ENCODE results near the gene CGB7.

Gene CGB7

DNA sequence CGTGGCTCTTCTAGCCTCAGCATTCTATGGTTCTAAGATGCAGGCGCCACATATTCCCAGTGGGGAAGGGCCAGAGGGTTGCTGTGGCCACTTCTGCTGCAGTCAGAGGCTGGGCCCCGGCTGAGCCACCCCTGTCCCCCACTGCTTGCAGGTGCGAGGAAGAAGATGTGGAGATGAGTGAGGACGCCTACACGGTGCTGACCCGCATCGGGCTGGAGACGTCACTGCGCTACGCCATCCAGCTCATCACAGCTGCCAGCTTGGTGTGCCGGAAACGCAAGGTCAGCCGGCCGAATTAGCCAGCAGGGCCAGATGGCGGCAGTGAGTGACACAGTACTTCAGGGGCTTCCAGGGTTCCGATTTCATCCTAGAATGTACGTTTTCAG is 42.7 kb downstream of the CGB7 start:
- no peak for DNase-seq

DNA sequence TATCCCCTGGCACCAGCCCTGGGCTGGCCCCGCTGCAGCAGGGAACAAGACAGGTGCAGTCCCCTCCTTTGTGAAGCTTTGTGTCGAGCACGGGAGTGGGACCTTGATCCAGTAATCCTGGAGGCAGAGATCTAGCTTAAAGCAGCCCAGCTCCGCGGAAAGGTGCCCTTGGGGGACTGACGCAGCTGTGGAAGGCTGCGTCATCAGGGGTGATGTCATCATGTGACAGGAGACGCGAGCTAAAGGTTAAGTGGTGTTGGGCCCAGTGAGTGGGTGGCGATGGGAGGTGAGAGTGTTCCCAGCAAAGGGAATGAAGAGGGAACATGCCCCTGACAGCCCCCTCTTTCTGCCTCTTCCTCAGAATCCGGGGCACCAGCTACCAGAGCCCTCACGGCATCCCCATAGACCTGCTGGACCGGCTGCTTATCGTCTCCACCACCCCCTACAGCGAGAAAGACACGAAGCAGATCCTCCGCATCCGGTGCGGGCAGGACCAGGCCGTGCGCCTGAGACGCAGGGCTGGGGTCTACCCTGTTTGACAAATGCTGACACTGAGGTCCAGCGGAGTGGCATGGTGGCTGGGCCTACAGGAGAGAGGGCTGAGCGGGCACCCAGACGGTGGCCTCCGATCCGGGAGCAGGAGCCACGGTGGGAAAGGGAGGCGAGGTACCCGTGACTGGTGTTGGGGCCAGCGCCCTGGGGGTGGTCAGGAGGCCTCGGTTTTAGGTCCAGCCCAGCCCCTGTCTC is 43.3 kb downstream of the CGB7 start:
- no peak for DNase-seq

DNA sequence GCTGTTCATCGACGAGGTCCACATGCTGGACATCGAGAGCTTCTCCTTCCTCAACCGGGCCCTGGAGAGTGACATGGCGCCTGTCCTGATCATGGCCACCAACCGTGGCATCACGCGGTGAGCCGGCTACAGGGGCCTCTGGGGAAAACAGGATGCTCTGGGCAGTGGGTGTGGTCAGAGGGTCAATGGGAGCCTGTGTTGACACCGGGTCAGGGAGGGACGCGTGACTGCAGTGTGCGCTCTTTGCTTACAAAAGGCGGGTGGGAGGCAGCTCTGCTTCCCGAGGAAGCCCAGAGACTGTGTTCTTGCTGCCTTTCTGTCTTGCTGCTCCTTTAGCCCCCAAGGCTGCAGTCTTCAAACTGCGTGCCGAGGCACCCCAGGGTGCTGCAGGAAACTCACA is 46.4 kb downstream of the CGB7 start:
- DNase-seq, result no peak

DNA sequence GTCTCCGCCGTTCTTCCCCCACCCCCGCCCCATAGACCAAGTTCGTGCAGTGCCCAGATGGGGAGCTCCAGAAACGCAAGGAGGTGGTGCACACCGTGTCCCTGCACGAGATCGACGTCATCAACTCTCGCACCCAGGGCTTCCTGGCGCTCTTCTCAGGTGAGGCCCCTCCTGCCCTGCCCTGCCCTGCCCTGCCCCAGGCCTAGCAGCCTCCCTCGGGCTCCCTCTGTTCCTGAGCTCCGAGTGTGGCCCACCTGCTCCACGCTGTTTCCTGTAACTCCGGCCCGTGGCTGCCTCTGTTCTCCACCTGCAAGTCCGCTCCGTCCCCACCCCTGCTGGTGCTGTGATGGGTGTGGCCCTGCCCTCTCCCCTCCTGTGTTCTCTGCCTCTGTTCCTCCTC is 47.1 kb downstream of the CGB7 start:
- no peak for DNase-seq

DNA sequence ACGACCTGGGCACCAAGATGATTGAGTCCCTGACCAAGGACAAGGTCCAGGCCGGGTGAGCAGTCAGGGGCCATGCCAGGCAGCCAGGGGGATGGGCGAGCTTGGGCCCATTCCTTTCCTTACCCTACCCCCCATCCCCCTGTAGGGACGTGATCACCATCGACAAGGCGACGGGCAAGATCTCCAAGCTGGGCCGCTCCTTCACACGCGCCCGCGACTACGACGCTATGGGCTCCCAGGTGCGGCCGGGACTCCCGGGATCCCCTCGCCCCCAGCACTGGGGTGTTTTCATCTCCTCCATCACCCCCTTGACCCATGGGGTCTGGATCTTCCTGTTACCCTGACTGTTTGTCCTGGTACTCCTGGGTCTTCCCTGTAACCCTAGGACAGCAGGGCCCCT is 47.7 kb downstream of the CGB7 start:
- DNase-seq, result no peak

DNA sequence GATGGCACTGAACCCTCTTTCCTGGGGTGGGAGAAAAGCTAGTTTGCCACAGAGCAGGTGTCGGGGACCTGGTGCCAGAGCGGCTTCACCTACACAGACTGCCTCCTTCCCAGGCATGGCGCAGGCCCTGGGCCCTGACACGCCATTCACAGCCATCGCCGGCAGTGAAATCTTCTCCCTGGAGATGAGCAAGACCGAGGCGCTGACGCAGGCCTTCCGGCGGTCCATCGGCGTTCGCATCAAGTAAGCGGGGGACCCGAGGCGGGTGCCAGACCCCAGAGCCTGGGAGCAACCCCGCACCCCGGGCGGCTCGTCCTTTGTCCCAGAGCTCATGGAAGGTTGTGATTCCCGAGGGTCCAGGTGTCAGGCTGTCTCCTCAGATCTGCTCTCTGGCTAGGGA is 50.6 kb downstream of the CGB7 start:
- no peak for DNase-seq

DNA sequence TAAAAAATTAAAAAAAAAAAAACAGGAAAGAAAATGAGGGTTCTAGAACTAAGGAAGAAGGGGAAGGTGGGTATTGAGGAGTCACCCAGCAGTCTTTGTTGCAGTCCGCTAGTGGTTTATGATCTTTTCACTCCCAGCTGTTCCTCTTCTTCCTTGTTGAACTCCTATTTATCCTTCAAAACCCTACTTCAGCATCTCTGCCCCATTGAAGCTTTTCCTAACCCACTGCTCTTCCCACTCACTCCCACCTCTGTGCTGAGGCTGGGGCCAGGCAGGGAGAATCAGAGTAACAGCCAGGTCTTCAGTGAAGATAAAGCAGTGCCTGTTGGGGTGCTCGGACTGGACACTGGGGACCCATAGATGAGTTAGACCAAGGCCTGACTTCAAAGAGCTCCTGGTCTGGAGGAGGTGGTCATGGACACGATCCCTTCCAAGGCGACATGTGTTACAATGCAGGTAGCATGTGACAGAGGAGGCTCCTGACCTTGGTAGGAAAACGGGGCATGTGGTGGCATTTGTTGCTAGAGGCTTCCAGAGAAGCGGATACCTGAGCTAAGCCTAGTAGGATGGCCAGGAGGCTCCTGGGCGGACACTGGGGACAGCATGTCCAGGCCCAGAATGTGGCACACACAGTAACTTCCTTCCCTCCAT is 52.5 kb downstream of the CGB7 start:
- no peak for DNase-seq

Measured in effector CD4-positive, alpha-beta T cell (primary cell).